NOMO-1 treated with dmso at 0.1 percent for 144 hours (cell line): ENCODE measurements around the gene NANOS1.
"Not testable (repeated sequence)": the region's sequence is repeated elsewhere in the genome, so short reads cannot be mapped to it uniquely, and the experiment has no call there.

ENCODE experiments used
- DNase-seq: peaks from one replicate; lab custom pipeline; 2025; ENCODE audit not compliant: unreplicated experiment; lab: John Stamatoyannopoulos, UW

NANOS1 gene

GRCh38 chr10:119006451-119007210, 22.9 kb upstream of the NANOS1 start:
- no peak for DNase-seq

DNA sequence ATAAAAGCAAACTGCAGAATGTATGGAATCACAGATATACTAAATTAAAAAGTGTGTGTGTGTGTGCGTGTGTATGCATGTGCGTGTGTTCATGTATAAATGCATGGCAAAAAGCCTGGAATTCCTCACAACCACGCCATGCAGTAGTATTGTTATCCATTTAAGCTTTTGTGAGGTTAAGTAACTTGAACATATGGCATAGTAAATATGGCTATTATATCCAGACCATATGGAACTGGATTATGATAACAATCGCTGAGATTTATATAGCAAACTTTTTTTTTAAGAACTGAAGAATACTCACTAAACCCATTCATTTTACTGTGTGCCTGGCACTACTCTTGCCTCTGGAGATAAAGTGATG, 22.3 kb upstream of the NANOS1 start:
- DNase-seq: no peak

DNA sequence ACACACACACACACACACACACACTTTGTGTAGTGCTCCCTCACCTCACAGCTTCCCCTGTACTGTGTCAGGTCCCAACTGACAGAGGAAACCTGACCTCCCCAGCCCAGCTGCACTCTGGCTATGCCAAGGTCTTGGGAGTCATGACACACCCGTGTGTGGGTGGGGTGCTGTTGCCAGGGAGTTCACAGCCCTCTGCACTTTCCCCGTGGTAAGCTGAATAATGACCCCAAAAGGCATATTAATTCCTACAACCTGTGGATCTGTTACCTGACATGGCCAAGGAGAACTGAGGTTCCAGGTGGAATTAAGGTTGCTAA, 8.9 kb upstream of the NANOS1 start:
- DNase-seq: no peak

- DNase-seq: no peak
These were observed 6.5 kb upstream of the NANOS1 start for GRCh38 chr10:119022846-119023552.

GRCh38 chr10:119023553-119023868, 6.0 kb upstream of the NANOS1 start:
- no peak for DNase-seq

DNA sequence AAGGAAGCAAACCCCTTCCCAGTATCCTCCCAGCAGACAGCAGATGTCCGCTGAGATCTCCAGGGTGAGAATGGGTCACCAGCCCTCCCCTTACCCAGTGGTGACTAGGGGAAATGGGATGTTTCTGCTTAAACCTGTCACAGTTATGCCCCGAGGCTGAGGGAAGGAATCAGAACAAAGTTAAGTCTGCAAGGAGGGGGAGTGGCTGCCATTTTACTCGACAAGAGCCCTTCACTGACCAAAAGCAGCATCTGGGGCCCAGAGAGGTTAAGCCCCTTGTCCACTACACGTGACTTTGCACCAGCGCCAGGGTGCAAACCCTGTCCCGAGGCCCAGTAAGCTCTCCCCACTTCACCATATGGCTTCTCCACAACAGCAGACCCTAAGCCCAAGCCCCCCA, 4.6 kb upstream of the NANOS1 start:
- DNase-seq: no peak

- no peak for DNase-seq
These were observed 4.2 kb upstream of the NANOS1 start for GRCh38 chr10:119025336-119025735.

DNA sequence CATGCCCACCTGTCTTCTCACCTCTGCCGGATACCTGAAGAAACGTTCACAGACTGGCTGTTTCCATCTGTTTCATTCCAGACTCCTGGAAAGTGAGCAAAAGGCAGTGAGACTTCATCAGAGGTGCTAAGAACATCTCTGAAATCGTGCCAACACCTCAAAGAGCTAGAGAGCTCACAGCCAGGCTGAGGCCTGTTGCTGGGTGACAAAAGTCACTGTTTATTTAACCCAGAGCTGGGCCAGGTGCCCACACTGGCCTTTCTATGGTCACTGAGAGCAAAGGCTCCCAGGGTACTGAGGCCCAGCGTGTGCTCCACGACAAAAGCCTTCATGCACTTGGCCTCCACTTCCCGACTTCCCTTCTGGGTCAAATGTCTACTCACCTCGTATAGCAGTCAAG, 3.7 kb upstream of the NANOS1 start:
- no peak for DNase-seq

GRCh38 chr10:119026301-119027110, 3.0 kb upstream of the NANOS1 start:
- no peak for DNase-seq

DNA sequence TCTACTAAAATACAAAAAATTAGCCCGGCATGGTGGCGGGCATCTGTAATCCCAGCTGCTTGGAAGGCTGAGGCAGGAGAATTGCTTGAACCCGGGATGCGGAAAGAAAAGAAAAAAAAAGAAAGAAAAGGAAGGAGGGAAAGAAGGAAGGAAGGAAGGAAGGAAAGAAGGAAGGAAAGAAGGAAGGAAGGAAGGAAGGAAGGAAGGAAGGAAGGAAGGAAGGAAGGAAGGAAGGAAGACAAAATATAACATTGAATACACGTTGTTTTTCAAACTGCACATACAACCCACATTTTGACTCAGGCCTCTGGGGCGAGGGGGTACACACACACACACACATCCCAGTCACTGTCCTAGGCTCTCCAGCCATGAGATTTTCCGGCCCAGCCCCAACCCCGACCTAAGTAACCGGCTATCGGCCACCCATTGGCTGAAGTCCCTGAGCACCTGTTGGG, 1.0 kb upstream of the NANOS1 start:
- DNase-seq: not testable (repeated sequence)

DNA sequence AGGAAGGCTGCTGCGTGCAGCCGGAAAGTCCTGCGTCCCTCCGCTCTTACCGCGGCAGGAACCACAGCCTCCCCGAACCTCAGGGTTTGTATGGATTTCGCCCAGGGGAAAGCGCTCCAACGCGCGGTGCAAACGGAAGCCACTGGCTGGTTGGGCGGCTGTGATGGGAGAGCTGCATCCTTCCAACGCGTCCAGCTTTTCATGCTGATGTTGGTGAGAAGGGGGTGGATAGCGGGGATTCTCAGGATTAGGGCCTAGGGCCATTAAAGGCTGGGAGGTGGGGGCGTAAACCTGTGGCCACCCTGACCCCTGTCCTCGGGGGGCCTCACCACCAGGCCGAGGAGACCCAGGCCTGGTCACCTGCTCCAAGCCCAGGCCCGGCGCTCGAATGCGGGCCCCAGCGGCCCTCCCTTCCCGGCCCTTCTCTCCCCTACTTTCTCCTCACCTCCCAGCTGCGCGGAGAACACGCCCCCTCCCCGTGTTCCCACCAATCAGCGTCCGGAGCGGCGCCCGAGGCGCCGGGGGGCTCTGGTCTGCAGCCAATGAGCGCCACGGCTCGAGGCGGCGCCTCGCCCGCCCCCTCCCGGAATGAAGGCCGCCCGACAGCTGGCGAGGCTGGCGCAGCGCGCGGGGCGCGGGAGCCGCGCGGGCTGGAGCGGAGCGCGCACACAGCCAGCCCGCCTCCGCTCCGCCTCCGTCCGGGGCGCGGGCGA, 458 bp upstream of the NANOS1 start:
- peak; percentile 66 for DNase-seq

- peak; percentile 36 for DNase-seq
These were observed 1.1 kb downstream of the NANOS1 start for GRCh38 chr10:119030421-119031250.

DNA sequence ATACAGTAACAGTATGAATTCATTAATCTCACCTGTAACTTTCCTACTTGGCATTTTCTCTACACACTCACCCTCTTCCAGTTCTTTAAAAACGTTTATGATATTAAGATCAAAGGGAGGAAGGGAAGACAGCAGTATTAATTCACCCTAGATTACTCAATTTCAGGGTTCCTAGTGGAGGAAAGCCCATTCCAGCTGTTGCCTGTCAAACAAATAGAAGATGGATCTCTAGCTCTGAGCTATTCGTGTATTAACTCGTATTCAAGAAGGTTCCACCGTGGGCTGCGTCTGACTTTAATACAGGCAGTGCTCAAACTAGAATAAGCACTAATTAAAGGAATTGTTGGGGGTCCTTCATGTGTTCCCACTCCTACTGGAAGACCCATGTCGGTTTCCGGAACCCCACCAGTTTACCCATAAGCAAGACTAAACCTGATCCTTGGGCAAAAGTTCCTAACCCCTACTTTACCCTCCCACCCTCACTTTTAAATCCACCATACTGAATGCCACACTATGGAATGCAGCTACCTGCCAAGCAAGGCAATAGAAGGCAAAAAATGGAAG, 2.1 kb downstream of the NANOS1 start:
- DNase-seq: no peak

GRCh38 chr10:119039161-119039560, 9.6 kb downstream of the NANOS1 start:
- DNase-seq: no peak

- no peak for DNase-seq
These were observed 11.8 kb downstream of the NANOS1 start for GRCh38 chr10:119041326-119041725.

DNA sequence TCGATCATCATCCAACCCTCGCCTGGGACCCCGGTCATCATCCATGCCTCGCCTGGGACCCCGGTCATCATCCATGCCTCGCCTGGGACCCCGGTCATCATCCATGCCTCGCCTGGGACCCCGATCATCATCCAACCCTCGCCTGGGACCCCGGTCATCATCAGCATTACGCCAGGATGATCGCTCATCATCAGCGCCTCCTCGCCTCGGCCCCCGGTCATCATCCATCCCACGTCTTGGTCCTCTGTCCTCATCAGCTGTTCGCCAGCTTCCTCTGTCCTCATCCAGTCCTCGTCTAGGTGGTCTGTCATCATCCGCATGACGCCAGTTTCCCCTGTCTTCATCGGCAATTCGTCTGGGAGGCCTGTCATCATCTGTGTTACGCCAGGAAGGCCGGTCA, 12.7 kb downstream of the NANOS1 start:
- no peak for DNase-seq

DNA sequence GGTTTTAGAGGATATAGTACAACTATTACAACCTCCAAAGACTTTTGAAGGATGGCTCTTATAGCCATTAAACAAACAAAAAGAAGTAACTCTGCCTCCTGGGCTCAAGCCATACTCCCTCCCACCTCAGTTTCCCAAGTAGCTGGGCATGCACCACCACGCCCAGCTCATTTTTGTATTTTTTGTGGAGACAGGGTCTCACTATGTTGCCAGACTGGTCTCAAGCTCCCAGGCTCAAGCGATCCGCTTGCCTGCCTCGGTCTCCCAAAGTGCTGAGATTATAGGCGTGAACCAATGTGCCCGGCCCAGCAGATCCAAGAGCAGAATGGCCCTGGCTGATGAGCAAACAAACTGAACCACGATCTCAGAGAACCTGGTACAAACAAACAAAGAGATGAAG, 16.0 kb downstream of the NANOS1 start:
- DNase-seq: no peak

- DNase-seq: no peak
These were observed 19.8 kb downstream of the NANOS1 start for GRCh38 chr10:119049361-119049760.

GRCh38 chr10:119049777-119050176, 20.3 kb downstream of the NANOS1 start:
- no peak for DNase-seq

GRCh38 chr10:119051775-119052174, 22.3 kb downstream of the NANOS1 start:
- DNase-seq: no peak
